Renal cortex interstitium (tissue), 11 donors: ENCODE measurements around the gene HYAL2. TPM values are rescaled to one million over a fixed set of nuclear protein-coding genes. Genes with fewer than 3 reads are reported as not detected.
"Not testable (repeated sequence)": the region's sequence is repeated elsewhere in the genome, so short reads cannot be mapped to it uniquely, and the experiment has no call there.

Source experiments
- DNase-seq, 11 donors: peaks; one replicate each; pipeline ENCODE4 v3.0.0-alpha.2; 2013; ENCODE audit warnings: low read depth in 9 of 11, low spot score in 4 of 11; ENCODE audit errors: extremely low read depth in 1 of 11
- polyA plus RNA-seq, 3 donors: library from polyadenylated mRNA; unstranded; fragments of 120-200 nt; gene quantifications; one replicate each; pipeline ENCODE4 v1.2.1, GENCODE V29; 2013; ENCODE audit not compliant: insufficient read length in 3 of 3

The HYAL2 gene
- polyA plus RNA-seq, 3 donors: 57.0 to 86.5 (median 71.4) TPM

- DNase-seq: no peak
Measured at GRCh38 chr3:50297896-50298725, 24.4 kb downstream of the HYAL2 start.

GRCh38 chr3:50297384-50297775, 25.2 kb downstream of the HYAL2 start:
- DNase-seq: no peak

- no peak for DNase-seq
Measured at GRCh38 chr3:50296721-50297383, 25.7 kb downstream of the HYAL2 start.

GRCh38 chr3:50295553-50296431, 26.8 kb downstream of the HYAL2 start:
- DNase-seq: no peak

- DNase-seq: no peak
Measured at GRCh38 chr3:50294492-50295403, 27.8 kb downstream of the HYAL2 start.

- DNase-seq: no peak
Measured at GRCh38 chr3:50294089-50294488, 28.5 kb downstream of the HYAL2 start.

GRCh38 chr3:50293079-50293801, 29.3 kb downstream of the HYAL2 start:
- DNase-seq: no peak

- peak; percentile 81 to 97 (median 95) for DNase-seq
Measured at GRCh38 chr3:50292159-50293078, 30.1 kb downstream of the HYAL2 start, which contains the start of gene IFRD2. IFRD2 (minus strand) TSS chr3:50292429; CDS start chr3:50292274, 155 bp downstream.

- DNase-seq: no peak
Measured at GRCh38 chr3:50290161-50290641, 32.3 kb downstream of the HYAL2 start.

- no peak for DNase-seq
Measured at GRCh38 chr3:50289130-50289529, 33.4 kb downstream of the HYAL2 start.

GRCh38 chr3:50288387-50289007, 34.0 kb downstream of the HYAL2 start:
- DNase-seq: no peak

- no peak for DNase-seq
Measured at GRCh38 chr3:50287262-50287661, 35.3 kb downstream of the HYAL2 start.

- no peak for DNase-seq
Measured at GRCh38 chr3:50286322-50287227, 36.0 kb downstream of the HYAL2 start.

- DNase-seq: not testable (repeated sequence)
Measured at GRCh38 chr3:50284121-50284520, 38.4 kb downstream of the HYAL2 start.
